Measurements from ENCODE around the gene QRSL1. TPM values are rescaled to one million over a fixed set of nuclear protein-coding genes. Genes with fewer than 3 reads are reported as not detected.

The QRSL1 gene
- total and polyA plus RNA-seq, 2 of the 4 experiments (the other 2 are of a cell fraction) = 6.1 to 10.9 TPM

DNA sequence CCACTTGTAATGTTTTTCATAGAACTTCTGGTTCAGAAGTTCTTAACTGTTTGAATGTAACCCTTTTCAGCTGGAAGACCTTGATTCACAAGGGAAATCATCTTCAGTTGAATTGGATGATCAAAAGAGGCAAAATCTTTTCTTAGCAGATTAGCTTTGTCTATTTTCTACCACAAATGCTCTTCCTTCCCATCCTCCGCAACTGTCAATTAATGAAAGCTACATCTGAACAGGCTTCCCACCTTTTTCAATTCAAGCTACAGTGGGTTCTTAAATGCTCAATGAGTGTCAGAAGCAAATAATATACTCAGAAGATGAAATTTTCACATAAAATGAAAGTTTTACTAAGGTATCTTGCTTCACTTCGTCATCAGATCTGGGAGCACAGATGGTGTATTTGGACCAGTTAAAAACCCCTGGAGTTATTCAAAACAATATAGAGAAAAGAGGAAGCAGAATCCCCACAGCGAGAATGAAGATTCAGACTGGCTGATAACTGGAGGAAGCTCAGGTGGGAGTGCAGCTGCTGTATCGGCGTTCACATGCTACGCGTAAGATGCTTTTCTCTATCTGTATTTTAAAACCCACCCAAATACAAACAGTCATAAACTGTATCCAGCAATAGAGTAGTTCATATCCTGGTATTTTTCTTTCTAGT lies 19.4 kb downstream of the QRSL1 start:
- H4K20me1 ChIP-seq (ENCODE audit: insufficient read depth, low read length) = no peaks in the 10 kb centered on the region
- H3K79me1 ChIP-seq (ENCODE audit: low read depth in 1 of 2, low read length in 2 of 2) = peaks cover 0 to 2% of the 10 kb centered on the region in 2 experiments; a peak in 1 of 4 replicates
- ChIA-PET CTCF (interaction anchor here (0.9 kb wide), 1 partner anchor 11 kb away, joined by 3 read pairs; no protein-coding TSS in a partner anchor), POLR2A (ENCODE audit: unreplicated experiment) (no interaction called here)
- no peaks in the 10 kb centered on the region for H3K27me3 ChIP-seq (ENCODE audit: control insufficient read depth, insufficient read depth, low read length)
- H3K4me2 ChIP-seq (ENCODE audit: low read depth, low read length) = no peak overlapping the region
- no peak overlapping the region for H3K23ac ChIP-seq (ENCODE audit: low read depth, low read length)
- H2BK20ac ChIP-seq (ENCODE audit: low read depth, low read length) = no peak overlapping the region
- no peak overlapping the region for H4K8ac ChIP-seq (ENCODE audit: low read depth in 2 of 2, low read length in 2 of 2)
- H3K4me3 ChIP-seq (ENCODE audit: insufficient read depth, low read depth, low read length) = no peak overlapping the region
- ATAC-seq (ENCODE audit: low read depth) = no peak
- H3K9me3 ChIP-seq (ENCODE audit: control insufficient read depth, insufficient read depth, low read length) = no peaks in the 10 kb centered on the region
- peaks cover 4% of the 10 kb centered on the region; the same call in 1 of the 2 replicates for H3K36me3 ChIP-seq (ENCODE audit: control insufficient read depth, insufficient read depth, low read length)
- H3K27ac ChIP-seq (ENCODE audit: insufficient read depth, low read length) = no peak overlapping the region
- no peak overlapping the region for H2BK5ac ChIP-seq (ENCODE audit: low read depth, low read length, poor library complexity, severe bottlenecking)
- in situ Hi-C loops (cut with MboI; ENCODE audit: low sequenced_read_pairs) = no loop called here
- H4K91ac ChIP-seq (ENCODE audit: insufficient read depth, low read depth, low read length) = no peak overlapping the region
- DNase-seq = no peak
- H3K9ac ChIP-seq (ENCODE audit: low read depth, low read length) = no peak overlapping the region
- H2AFZ ChIP-seq (replicated peaks; ENCODE audit: low read length, poor library complexity) = no peak overlapping the region
- no peak overlapping the region for H2AK9ac ChIP-seq (replicated peaks; ENCODE audit: low read depth, low read length, poor library complexity)
- H4K5ac ChIP-seq (ENCODE audit: low read depth, low read length) = no peak overlapping the region
- H3K18ac ChIP-seq (ENCODE audit: low read depth, low read length) = no peak overlapping the region
- no CpG with 5 or more reads among the region's 7 CpGs for WGBS, 2 experiments (ENCODE audit: extremely low coverage in 2 of 2, insufficient read length in 1 of 2)
- intact Hi-C loops (cut with micrococcal nuclease) = no loop called here
- H2BK120ac ChIP-seq (ENCODE audit: low read depth, low read length) = no peak overlapping the region
- H2AK5ac ChIP-seq (ENCODE audit: low read depth, low read length) = no peak overlapping the region
- no peaks in the 10 kb centered on the region for H3K9me1 ChIP-seq (ENCODE audit: insufficient read depth, low read length)
- no peak overlapping the region for H2BK15ac ChIP-seq (ENCODE audit: low read depth, low read length)
- BruUV-seq (replicated peaks) = no TSS peak
- H3K4me1 ChIP-seq (ENCODE audit: control insufficient read depth, insufficient read depth, low read length) = no peaks in the 10 kb centered on the region
- no peak overlapping the region for H3K4ac ChIP-seq (ENCODE audit: low read depth, low read length)
- no peak overlapping the region for H3K56ac ChIP-seq (ENCODE audit: extremely low read depth, insufficient read depth, low read length)
- TF ChIP-seq USF2 (IDR thresholded peaks at IDR 0.05; ENCODE audit: low read depth, low read length) (no peak), SMC3 (IDR thresholded peaks at IDR 0.05; ENCODE audit: low read depth, low read length) (no peak), BHLHE40 (IDR thresholded peaks at IDR 0.05; ENCODE audit: low read depth, low read length) (no peak), RCOR1 (IDR thresholded peaks at IDR 0.05; ENCODE audit: insufficient replicate concordance, low read length) (no peak), CHD1 (IDR thresholded peaks at IDR 0.05; ENCODE audit: low read depth, low read length) (no peak), NFE2L2 (IDR thresholded peaks at IDR 0.05; ENCODE audit: low read depth, low read length) (no peak), MAZ (IDR thresholded peaks at IDR 0.05; ENCODE audit: borderline replicate concordance, low read depth, low read length) (no peak), FOS (IDR thresholded peaks at IDR 0.05; ENCODE audit: low read depth, low read length) (no peak), RFX5 (IDR thresholded peaks at IDR 0.05; ENCODE audit: low read depth, low read length) (no peak), MAFK (IDR thresholded peaks at IDR 0.05; ENCODE audit: low read depth, low read length) (no peak), MXI1 (IDR thresholded peaks at IDR 0.05; ENCODE audit: borderline replicate concordance, low read depth, low read length) (no peak), CEBPB (IDR thresholded peaks at IDR 0.05; ENCODE audit: low read depth, low read length) (no peak), POLR2A (IDR thresholded peaks at IDR 0.05; ENCODE audit: low read depth, low read length) (no peak)
- TF ChIP-seq, protein P1, sequence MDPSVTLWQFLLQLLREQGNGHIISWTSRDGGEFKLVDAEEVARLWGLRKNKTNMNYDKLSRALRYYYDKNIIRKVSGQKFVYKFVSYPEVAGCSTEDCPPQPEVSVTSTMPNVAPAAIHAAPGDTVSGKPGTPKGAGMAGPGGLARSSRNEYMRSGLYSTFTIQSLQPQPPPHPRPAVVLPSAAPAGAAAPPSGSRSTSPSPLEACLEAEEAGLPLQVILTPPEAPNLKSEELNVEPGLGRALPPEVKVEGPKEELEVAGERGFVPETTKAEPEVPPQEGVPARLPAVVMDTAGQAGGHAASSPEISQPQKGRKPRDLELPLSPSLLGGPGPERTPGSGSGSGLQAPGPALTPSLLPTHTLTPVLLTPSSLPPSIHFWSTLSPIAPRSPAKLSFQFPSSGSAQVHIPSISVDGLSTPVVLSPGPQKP (IDR thresholded peaks at IDR 0.05; ENCODE audit: borderline replicate concordance, low read depth, low read length) = no peak
- dilution Hi-C loops (cut with HindIII; ENCODE audit: low sequenced_read_pairs, unreplicated experiment) = no loop called here
- no peak overlapping the region for H3K14ac ChIP-seq (replicated peaks; ENCODE audit: low read depth, low read length)

Measured in IMR-90 (cell line).